DMS 273 (cell line): ENCODE data around the gene NUAK1.

Experiments used
- DNase-seq: peaks from one replicate; lab custom pipeline; 2025; ENCODE audit not compliant: unreplicated experiment; lab: John Stamatoyannopoulos, UW

NUAK1 gene

GRCh38 chr12:106132175-106133135, 6.3 kb downstream of the NUAK1 start:
- DNase-seq = no peak

- peak; percentile 11 for DNase-seq
Measured at GRCh38 chr12:106131676-106132075, 7.1 kb downstream of the NUAK1 start.

- DNase-seq = no peak
Measured at GRCh38 chr12:106130474-106131113, 8.2 kb downstream of the NUAK1 start.

GRCh38 chr12:106128585-106129328, 10.0 kb downstream of the NUAK1 start:
- peak; percentile 13 for DNase-seq

GRCh38 chr12:106127338-106128126, 11.2 kb downstream of the NUAK1 start:
- peak; percentile 11 for DNase-seq

- DNase-seq = no peak
Measured at GRCh38 chr12:106126441-106127337, 12.1 kb downstream of the NUAK1 start.

GRCh38 chr12:106125351-106126095, 13.2 kb downstream of the NUAK1 start:
- DNase-seq = no peak

GRCh38 chr12:106123551-106124081, 15.1 kb downstream of the NUAK1 start:
- DNase-seq = peak; percentile 8

- DNase-seq = no peak
Measured at GRCh38 chr12:106123110-106123509, 15.6 kb downstream of the NUAK1 start.

- no peak for DNase-seq
Measured at GRCh38 chr12:106122004-106122403, 16.8 kb downstream of the NUAK1 start.

GRCh38 chr12:106120519-106121105, 18.1 kb downstream of the NUAK1 start:
- no peak for DNase-seq

- DNase-seq = no peak
Measured at GRCh38 chr12:106119301-106119700, 19.5 kb downstream of the NUAK1 start.

GRCh38 chr12:106118381-106119130, 20.2 kb downstream of the NUAK1 start:
- no peak for DNase-seq

GRCh38 chr12:106115440-106115839, 23.3 kb downstream of the NUAK1 start:
- DNase-seq = no peak

- no peak for DNase-seq
Measured at GRCh38 chr12:106114447-106115068, 24.2 kb downstream of the NUAK1 start.

GRCh38 chr12:106113824-106114446, 24.8 kb downstream of the NUAK1 start:
- no peak for DNase-seq

- DNase-seq = no peak
Measured at GRCh38 chr12:106113446-106113823, 25.3 kb downstream of the NUAK1 start.
